Frontal cortex (tissue), 4 donors: ENCODE data around the gene PTH2. TPM values are rescaled to one million over a fixed set of nuclear protein-coding genes. Genes with fewer than 3 reads are reported as not detected.
"Not testable (repeated sequence)": the region's sequence is repeated elsewhere in the genome, so short reads cannot be mapped to it uniquely, and the experiment has no call there.

ENCODE experiments used
- DNase-seq, 2 donors: peaks; one replicate each; pipeline ENCODE4 v3.0.0; 2012; ENCODE audit warnings: low spot score in 2 of 2
- FAIRE-seq: peaks from 2 replicates; lab custom pipeline; 2012; peaks lifted over from hg19 to GRCh38; lab: Jason Lieb, UNC
- total RNA-seq: library from RNA; depleted of rRNA; stranded (reverse); fragments of >200 nt; gene quantifications from one replicate; pipeline ENCODE4 v1.2.3, GENCODE V29; 2014
- donor health status: control.
- donor health status: control.
- donor health status: control.

Gene PTH2, protein sequence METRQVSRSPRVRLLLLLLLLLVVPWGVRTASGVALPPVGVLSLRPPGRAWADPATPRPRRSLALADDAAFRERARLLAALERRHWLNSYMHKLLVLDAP
- not detected for total RNA-seq

- no peak for DNase-seq
- no peak for FAIRE-seq
Observed at GRCh38 chr19:49423071-49423984, at the start of gene PTH2. TSS of gene PTH2 (minus strand) at chr19:49423441. CDS start at chr19:49423339, 102 bp downstream.

DNA sequence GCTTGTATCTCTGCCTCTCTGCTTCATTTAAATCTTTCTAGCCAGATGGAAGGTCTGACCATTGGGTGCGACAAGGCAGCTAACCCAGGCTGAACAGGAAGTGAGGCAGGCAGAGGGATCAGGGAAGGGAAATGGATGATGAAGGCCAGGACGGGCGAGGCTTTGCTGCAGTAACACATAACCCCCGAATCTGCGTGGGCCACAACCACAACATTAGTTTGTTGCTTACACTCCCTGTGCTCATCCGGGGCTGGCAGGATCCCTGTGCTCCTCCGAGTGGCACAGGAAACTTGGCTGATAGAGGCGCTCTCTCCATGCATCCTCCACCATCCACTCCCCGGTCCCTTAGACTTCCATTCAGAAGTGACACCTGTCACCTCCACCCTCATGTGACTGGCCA lies 49.7 kb upstream of the PTH2 start:
- FAIRE-seq (no peak), DNase-seq (no peak)

DNA sequence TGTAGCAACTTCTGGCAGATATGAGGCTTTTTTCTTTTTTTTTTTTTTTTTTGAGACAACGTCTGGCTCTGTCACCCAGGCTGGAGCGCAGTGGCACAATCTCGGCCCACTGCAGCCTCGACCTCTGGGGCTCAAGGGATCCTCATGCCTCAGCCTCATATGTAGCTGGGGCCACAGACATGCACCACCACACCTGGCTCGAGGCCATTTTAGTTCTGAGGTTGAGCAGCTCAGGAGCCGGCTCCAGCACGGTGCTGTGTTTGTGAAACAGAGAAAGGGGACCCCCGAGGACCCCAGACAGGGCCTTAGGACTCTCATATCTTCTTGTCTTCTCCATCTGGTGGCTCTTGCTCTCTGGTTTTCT lies 47.4 kb upstream of the PTH2 start:
- DNase-seq (no peak), FAIRE-seq (no peak)

GRCh38 chr19:49469828-49470614 lies 46.8 kb upstream of the PTH2 start:
- no peak for FAIRE-seq

DNA sequence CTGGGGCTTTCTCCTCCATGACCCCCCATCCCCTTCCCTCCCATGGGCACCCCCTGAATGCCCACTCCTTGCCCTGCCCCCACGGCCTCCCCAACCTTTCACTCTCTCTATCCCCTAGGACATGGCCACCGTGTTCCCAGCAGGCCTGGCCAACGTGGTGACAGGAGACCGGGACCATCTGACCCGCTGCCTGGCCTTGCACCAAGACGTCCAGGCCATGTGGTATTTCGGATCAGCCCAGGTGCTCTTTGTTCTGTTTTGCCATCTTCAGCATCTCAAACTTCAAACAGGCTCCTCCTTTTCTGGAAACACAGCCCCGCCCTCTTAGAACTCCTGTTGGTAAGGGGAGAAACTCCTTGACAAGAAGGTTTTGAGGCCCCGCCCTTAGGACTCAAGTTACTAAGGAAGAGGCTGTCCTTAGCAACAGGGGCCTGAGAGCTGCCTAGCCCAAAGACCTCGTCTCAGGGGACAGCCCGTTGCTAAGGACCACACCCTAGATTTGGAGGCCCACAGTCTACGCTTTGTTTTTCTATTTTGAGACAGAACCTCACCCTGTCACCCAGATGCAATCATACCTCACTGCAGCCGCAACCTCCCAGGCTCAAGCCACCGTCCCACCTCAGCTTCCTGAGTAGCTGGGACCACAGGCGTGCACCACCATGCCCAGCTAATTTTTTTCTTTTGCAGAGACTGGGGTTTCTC lies 45.7 kb upstream of the PTH2 start:
- no peak for FAIRE-seq
- DNase-seq: no peak

More at GRCh38 chr19:49469828-49470614, 46.8 kb upstream of the PTH2 start:
- DNase-seq: no peak

GRCh38 chr19:49468199-49468598 lies 45.0 kb upstream of the PTH2 start:
- no peak for DNase-seq
- no peak for FAIRE-seq

GRCh38 chr19:49465371-49465770 lies 42.1 kb upstream of the PTH2 start:
- DNase-seq (no peak), FAIRE-seq (no peak)

GRCh38 chr19:49463960-49464740 lies 40.9 kb upstream of the PTH2 start:
- DNase-seq (no peak), FAIRE-seq (no peak)

DNA sequence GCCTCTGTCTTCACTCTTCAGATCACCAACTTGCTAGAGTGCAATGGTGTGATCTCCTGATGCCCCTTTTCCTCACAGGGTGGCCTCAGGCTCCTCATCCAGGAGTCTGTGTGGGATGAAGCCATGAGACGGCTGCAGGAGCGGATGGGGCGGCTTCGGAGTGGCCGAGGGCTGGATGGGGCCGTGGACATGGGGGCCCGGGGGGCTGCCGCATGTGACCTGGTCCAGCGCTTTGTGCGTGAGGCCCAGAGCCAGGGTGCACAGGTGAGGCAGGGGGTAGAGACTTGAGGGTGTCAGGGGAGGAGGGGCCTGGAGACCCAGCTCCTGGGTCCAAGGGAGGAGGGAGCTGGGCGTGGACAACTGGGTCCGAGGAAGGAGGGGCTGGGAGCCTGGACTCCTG lies 39.3 kb upstream of the PTH2 start:
- no peak for DNase-seq
- no peak for FAIRE-seq

DNA sequence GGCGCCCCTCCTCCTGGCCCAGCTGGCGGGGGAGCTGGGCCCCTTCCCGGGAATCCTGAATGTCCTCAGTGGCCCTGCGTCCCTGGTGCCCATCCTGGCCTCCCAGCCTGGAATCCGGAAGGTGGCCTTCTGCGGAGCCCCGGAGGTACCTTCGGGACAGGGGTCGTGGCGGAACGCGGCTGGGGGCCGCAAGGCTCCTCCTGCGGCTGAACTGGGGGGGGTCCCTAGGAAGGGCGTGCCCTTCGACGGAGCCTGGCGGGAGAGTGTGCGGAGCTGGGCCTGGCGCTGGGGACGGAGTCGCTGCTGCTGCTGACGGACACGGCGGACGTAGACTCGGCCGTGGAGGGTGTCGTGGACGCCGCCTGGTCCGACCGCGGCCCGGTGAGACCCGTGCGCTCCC lies 38.4 kb upstream of the PTH2 start:
- FAIRE-seq (no peak), DNase-seq (no peak)

DNA sequence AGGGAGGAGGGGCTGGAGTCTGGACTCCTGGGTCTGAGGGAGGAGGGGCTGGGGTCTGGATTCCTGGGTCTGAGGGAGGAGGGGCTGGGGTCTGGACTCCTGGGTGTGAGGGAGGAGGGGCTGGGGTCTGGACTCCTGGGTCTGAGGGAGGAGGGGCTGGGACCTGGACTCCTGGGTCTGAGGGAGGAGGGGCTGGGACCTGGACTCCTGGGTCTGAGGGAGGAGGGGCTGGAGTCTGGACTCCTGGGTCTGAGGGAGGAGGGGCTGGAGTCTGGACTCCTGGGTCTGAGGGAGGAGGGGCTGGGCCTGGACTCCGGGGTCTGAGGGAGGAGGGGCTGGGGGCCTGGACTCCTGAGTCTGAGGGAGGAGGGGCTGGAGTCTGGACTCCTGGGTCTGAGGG lies 37.9 kb upstream of the PTH2 start:
- not testable (repeated sequence) for FAIRE-seq, DNase-seq

DNA sequence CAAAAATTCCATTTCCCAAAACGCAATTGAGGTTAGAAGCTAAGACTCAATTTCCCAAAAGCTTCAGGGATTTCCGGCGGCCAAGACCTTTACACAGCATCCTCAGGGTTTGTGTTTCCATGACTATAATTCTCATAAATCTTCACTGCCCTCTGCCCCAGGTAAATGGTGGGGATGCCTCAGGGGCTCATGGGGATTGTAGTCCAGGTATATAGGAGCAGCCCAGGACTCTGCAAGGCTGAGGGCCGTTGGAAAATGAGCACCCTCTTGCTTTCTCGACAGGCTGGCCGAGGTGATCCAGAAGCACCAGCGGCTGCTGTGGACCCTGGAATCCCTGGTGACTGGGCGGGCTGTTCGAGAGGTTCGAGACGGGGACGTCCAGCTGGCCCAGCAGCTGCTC lies 36.1 kb upstream of the PTH2 start:
- DNase-seq: no peak
- no peak for FAIRE-seq

GRCh38 chr19:49458567-49458903 lies 35.3 kb upstream of the PTH2 start:
- no peak for DNase-seq
- no peak for FAIRE-seq

GRCh38 chr19:49456326-49456725 lies 33.1 kb upstream of the PTH2 start:
- DNase-seq (no peak), FAIRE-seq (no peak)

GRCh38 chr19:49455773-49456172 lies 32.5 kb upstream of the PTH2 start:
- DNase-seq (no peak), FAIRE-seq (no peak)

GRCh38 chr19:49453757-49454240 lies 30.6 kb upstream of the PTH2 start:
- DNase-seq (no peak), FAIRE-seq (no peak)

GRCh38 chr19:49453013-49453756 lies 29.9 kb upstream of the PTH2 start, which contains the start of gene ALDH16A1:
TSS of gene ALDH16A1 (plus strand) at chr19:49453225. CDS start at chr19:49453332, 107 bp downstream.
- DNase-seq (peak; percentile 93 to 98), FAIRE-seq (no peak)

DNA sequence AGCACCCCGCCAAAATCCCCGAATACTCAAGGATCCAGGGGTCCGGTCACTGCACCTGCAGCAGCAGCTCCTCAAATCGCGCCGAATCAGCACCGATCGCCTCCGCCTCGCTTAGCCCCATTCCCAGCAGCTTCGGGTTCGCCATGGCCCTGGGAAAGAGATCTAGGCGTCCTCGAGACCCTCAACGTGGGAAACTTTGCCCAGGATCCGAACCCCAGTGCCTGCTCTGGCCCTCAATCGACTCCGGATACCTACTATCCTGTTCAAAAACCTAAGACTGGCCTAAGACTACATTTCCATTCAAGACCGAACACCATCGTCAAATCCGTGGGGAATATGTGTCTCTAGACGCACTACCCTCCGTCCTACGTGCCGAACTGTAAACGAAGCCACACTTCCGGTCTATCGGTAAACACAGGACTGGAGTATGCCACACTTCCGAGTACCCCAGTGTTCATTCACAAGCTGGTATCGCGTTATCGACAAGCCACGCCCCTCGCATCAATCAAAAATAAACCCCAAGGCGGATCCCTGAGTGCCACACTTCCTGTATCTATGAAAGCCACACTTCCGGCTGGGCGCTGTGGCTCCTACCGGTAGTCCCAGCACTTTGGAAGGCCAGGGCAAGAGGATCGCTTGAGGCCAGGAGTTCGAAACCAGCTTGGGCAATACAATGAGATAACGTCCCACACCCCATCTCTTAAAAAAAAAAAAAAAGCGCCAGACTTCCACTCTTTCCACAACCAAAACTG lies 28.4 kb upstream of the PTH2 start, which contains the start of gene PIH1D1:
Gene PIH1D1, minus strand, starts transcription at position 385 of the 752 bp plus-strand sequence. Its CDS starts 240 bp downstream, at position 145.
- peak; percentile 81 to 90 for DNase-seq
- FAIRE-seq: no peak
